Lung (tissue), 12 donors: ENCODE results near the gene SPAM1. TPM values are rescaled to one million over a fixed set of nuclear protein-coding genes. Genes with fewer than 3 reads are reported as not detected.

ENCODE experiments used
- ATAC-seq: fragments of 200-7000 bp; cut with Tn5 transposase; one replicate; pipeline ENCODE4 v1.9.1; 2020; ENCODE audit warnings: moderate number of reproducible peaks; ENCODE audit not compliant: insufficient read depth, low FRiP score
- DNase-seq, 3 donors: peaks; one replicate each; pipeline ENCODE4 v3.0.0-alpha.2; 2013 to 2017
- H3K27ac ChIP-seq, 2 donors: one replicate each; pipeline ENCODE4 v1.5.1; 2013; ENCODE audit warnings: mild to moderate bottlenecking in 2 of 2, moderate library complexity in 2 of 2, control low read depth in 1 of 2, inconsistent platforms in 1 of 2, low read depth in 1 of 2, low read length in 1 of 2
- H3K27me3 ChIP-seq, 3 donors: one replicate each; pipeline ENCODE4 v1.5.1; 2013; ENCODE audit warnings: low read length in 2 of 3; ENCODE audit not compliant: control insufficient read depth in 3 of 3, insufficient read depth in 3 of 3
- H3K36me3 ChIP-seq, 4 donors: one replicate each; pipeline ENCODE4 v1.5.1; 2013; ENCODE audit warnings: low read length in 4 of 4, mild to moderate bottlenecking in 1 of 4, moderate library complexity in 1 of 4; ENCODE audit not compliant: control insufficient read depth in 4 of 4, insufficient read depth in 4 of 4
- H3K4me1 ChIP-seq, 5 donors: one replicate each; pipeline ENCODE4 v1.5.1; 2013; ENCODE audit warnings: low read length in 5 of 5, mild to moderate bottlenecking in 2 of 5, moderate library complexity in 1 of 5; ENCODE audit not compliant: control insufficient read depth in 5 of 5, insufficient read depth in 5 of 5
- H3K4me3 ChIP-seq: one replicate; pipeline ENCODE4 v1.5.1; 2013; ENCODE audit warnings: mild to moderate bottlenecking, control low read depth, moderate library complexity
- H3K9ac ChIP-seq, 2 donors: one replicate each; pipeline ENCODE4 v1.5.1; 2013; ENCODE audit warnings: low read length in 2 of 2, control low read depth in 1 of 2; ENCODE audit not compliant: insufficient read depth in 1 of 2
- H3K9me3 ChIP-seq, 4 donors: one replicate each; pipeline ENCODE4 v1.5.1; 2013; ENCODE audit warnings: low read length in 3 of 4, mild to moderate bottlenecking in 1 of 4, moderate library complexity in 1 of 4; ENCODE audit not compliant: control insufficient read depth in 4 of 4, insufficient read depth in 3 of 4
- WGBS, 2 donors: extraction: QIAGEN DNeasy Blood & Tissue Kit; methylation state at CpG; one replicate each; pipeline ENCODE4 v1.1.7; 2013; 5-methylcytosine and 5-hydroxymethylcytosine counted together
- polyA plus RNA-seq, 2 donors: library from polyadenylated mRNA; stranded (reverse); fragments of 200-250 nt; gene quantifications; one replicate each; pipeline ENCODE4 v1.2.1, GENCODE V29; 2013
- total RNA-seq, 2 donors: library from RNA; depleted of rRNA in 1 of 2; stranded (reverse); fragments of >200 nt in 1 of 2; gene quantifications; one replicate each; pipeline ENCODE4 v1.2.1, GENCODE V29; 2014 to 2021
- TF ChIP-seq, protein P1 (sequence below): IDR thresholded peaks from 2 replicates; pipeline ENCODE4 v1.5.1; 2012; ENCODE audit warnings: mild to moderate bottlenecking; ENCODE audit errors: control extremely low read depth, extremely low read depth
- donor health status: control.
- donor health status: control.
- donor health status: Bipolar disorder and iron deficiency.
- donor health status: healthy.
- donor health status: DM: yes; HTN: yes; CAD: no.

Gene SPAM1
- total and polyA plus RNA-seq, 4 donors: not detected

DNA sequence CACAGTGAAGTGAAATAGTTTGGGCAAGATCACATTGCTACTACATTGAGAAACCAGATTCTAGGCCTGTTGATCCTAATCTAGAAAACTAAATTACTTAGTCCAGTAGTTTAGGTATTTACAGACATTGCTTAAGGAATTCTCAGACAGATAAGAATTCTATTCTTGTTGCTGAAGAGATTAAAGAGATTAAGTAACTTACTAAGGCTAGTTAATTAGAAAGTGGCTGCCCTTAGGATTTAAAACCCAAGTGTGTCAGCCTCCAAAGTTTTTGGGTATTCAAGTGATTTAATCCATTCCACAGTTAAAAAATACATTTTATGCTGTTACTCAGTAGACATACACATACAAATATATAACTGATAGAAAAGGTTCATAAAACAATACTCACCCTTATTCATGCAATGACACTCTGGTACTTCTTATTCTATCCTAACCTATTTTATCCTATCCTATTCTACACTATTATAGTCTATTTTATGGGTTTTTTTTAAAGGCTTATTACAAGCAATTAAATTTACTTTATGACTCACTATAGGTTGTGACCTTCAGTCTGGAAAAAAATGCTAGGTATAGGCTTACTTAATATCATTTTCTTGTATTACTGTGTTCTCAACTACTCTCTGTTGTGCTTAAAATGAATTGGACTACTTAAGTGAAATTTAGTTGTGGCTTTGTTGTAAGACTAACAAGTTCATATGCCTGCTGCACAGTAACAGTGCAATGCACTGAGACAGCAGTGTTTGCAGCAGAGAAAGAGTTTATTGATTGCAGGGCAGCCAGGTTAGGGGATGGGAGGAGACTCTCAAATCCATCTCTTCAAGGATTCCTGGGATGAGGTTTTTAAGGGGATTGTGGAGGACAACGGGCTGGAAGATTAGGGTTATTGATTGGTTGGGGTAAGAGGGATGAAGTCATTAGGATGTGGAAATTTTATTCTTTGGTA lies 10.7 kb downstream of the SPAM1 start:
- H3K9me3 ChIP-seq: peaks cover 0 to 6% (median 0%) of the 10 kb centered on the region in 4 donors
- no peaks in the 10 kb centered on the region for H3K36me3 ChIP-seq
- TF ChIP-seq, protein P1, sequence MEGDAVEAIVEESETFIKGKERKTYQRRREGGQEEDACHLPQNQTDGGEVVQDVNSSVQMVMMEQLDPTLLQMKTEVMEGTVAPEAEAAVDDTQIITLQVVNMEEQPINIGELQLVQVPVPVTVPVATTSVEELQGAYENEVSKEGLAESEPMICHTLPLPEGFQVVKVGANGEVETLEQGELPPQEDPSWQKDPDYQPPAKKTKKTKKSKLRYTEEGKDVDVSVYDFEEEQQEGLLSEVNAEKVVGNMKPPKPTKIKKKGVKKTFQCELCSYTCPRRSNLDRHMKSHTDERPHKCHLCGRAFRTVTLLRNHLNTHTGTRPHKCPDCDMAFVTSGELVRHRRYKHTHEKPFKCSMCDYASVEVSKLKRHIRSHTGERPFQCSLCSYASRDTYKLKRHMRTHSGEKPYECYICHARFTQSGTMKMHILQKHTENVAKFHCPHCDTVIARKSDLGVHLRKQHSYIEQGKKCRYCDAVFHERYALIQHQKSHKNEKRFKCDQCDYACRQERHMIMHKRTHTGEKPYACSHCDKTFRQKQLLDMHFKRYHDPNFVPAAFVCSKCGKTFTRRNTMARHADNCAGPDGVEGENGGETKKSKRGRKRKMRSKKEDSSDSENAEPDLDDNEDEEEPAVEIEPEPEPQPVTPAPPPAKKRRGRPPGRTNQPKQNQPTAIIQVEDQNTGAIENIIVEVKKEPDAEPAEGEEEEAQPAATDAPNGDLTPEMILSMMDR: no peak
- H3K27me3 ChIP-seq: no peaks in the 10 kb centered on the region
- ATAC-seq (no peak), DNase-seq (no peak)
- 70 to 83% methylated on average over 1 of the region's 1 CpG for WGBS, 2 donors
- no peak overlapping the region for H3K4me3 ChIP-seq
- no peak overlapping the region for H3K27ac ChIP-seq
- no peaks in the 10 kb centered on the region for H3K4me1 ChIP-seq
- H3K9ac ChIP-seq: no peak overlapping the region

GRCh38 chr7:123936388-123936787 lies 11.3 kb downstream of the SPAM1 start:
- no peak overlapping the region for H3K27ac ChIP-seq
- TF ChIP-seq, protein P1: no peak
- H3K4me1 ChIP-seq: no peaks in the 10 kb centered on the region
- no peak overlapping the region for H3K9ac ChIP-seq
- DNase-seq (no peak), ATAC-seq (no peak)
- H3K4me3 ChIP-seq: no peak overlapping the region
- no peaks in the 10 kb centered on the region for H3K36me3 ChIP-seq
- WGBS, 2 donors: 69 to 79% methylated on average over 2 of the region's 2 CpGs
- H3K27me3 ChIP-seq: no peaks in the 10 kb centered on the region
- H3K9me3 ChIP-seq: peaks cover 0 to 6% (median 0%) of the 10 kb centered on the region in 4 donors

DNA sequence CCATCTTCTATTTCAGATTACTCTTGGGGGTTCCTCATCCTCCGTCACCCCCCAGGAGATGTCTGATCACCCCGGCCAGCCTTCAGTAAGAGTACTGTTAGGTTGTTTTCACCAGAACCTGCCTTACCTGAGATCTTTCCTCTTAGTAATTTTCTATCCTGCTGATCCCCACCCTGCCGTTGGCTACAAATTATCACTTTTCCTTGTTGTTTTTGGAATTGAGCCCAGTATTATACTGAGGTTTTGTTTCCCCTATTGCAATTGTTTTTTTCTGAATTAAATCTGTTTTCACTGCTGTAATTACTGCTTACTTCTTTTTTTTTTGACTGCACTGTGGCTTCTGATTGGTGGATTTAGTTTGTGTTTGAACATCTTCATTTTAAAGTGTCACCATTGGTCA lies 14.7 kb downstream of the SPAM1 start:
- no peaks in the 10 kb centered on the region for H3K36me3 ChIP-seq
- no peaks in the 10 kb centered on the region for H3K4me1 ChIP-seq
- TF ChIP-seq, protein P1: no peak
- H3K27me3 ChIP-seq: peaks cover 0 to 2% (median 0%) of the 10 kb centered on the region in 3 donors
- no peak for DNase-seq
- no peak overlapping the region for H3K9ac ChIP-seq
- 59% methylated on average over 3 of the region's 3 CpGs for WGBS, 2 donors
- H3K4me3 ChIP-seq: no peak overlapping the region
- no peak for ATAC-seq
- peaks cover 0 to 6% (median 0%) of the 10 kb centered on the region in 4 donors for H3K9me3 ChIP-seq
- H3K27ac ChIP-seq: no peak overlapping the region
